ENCODE measurements around the gene BCL11B.

Gene BCL11B

GRCh38 chr14:99119554-99120525 lies 152.2 kb downstream of the BCL11B start:
- no peak for DNase-seq (ENCODE audit: low read depth)

All from stimulated activated CD8-positive, alpha-beta memory T cell treated with anti-CD3 and anti-CD28 coated beads, Interleukin-4, amount 100 ng/mL, for 24 hours (primary cell).